CD14-positive monocyte (primary cell): Measurements from ENCODE around the gene DUSP28. TPM values are rescaled to one million over a fixed set of nuclear protein-coding genes. Genes with fewer than 3 reads are reported as not detected.

Source experiments
- DNase-seq, 3 donors: peaks; one replicate each; pipeline ENCODE4 v3.0.0-alpha.2; 2011 to 2022
- H2AFZ ChIP-seq: 2 replicates; pipeline ENCODE4 v1.6.0; 2012; ENCODE audit warnings: mild to moderate bottlenecking, low read depth, low read length, inconsistent platforms; ENCODE audit not compliant: insufficient read depth, poor library complexity, severe bottlenecking
- H3K27ac ChIP-seq, 2 donors: 1 replicate in 1 of 2; 2 replicates in 1 of 2; pipeline ENCODE4 v1.5.1; 2012 to 2013; ENCODE audit warnings: low read length in 2 of 2, control low read depth in 1 of 2, inconsistent platforms in 1 of 2, low read depth in 1 of 2, mild to moderate bottlenecking in 1 of 2
- H3K27me3 ChIP-seq, 2 donors: one replicate each; pipeline versions ENCODE4 v1.6.0 to v1.6.1; 2011 to 2013; ENCODE audit warnings: low read length in 2 of 2; ENCODE audit not compliant: control insufficient read depth in 2 of 2, insufficient read depth in 2 of 2
- H3K36me3 ChIP-seq, 2 donors: replicated peaks in 1 of 2; 1 replicate in 1 of 2; 2 replicates in 1 of 2; pipeline versions ENCODE4 v1.5.1 to v1.6.1; 2012 to 2013; ENCODE audit warnings: low read length in 2 of 2, control low read depth in 1 of 2, inconsistent platforms in 1 of 2, mild to moderate bottlenecking in 1 of 2; ENCODE audit not compliant: insufficient read depth in 2 of 2, control insufficient read depth in 1 of 2
- H3K4me1 ChIP-seq, 2 donors: 1 replicate in 1 of 2; 2 replicates in 1 of 2; pipeline versions ENCODE4 v1.5.1 to v1.6.1; 2012 to 2013; ENCODE audit warnings: low read length in 2 of 2, control low read depth in 1 of 2, inconsistent platforms in 1 of 2, mild to moderate bottlenecking in 1 of 2, moderate library complexity in 1 of 2; ENCODE audit not compliant: insufficient read depth in 2 of 2, control insufficient read depth in 1 of 2
- H3K4me2 ChIP-seq: replicated peaks from 2 replicates; pipeline ENCODE3; 2012; ENCODE audit warnings: low read length, moderate library complexity, mild to moderate bottlenecking; ENCODE audit not compliant: poor library complexity, severe bottlenecking; ENCODE audit errors: extremely low read depth
- H3K4me3 ChIP-seq, 3 experiments: fragments of 200-600 bp in 1 of 3; sonication (generic) in 1 of 3; replicated peaks in 1 of 3; 1 replicate in 2 of 3; 2 replicates in 1 of 3; pipeline ENCODE4 v1.5.1; 2011 to 2013; ENCODE audit warnings: low read length in 3 of 3, mild to moderate bottlenecking in 3 of 3, control low read depth in 2 of 3, low read depth in 2 of 3, inconsistent platforms in 1 of 3, moderate library complexity in 1 of 3
- H3K79me2 ChIP-seq: 2 replicates; pipeline ENCODE4 v1.6.0; 2012; ENCODE audit warnings: mild to moderate bottlenecking, control low read depth, inconsistent platforms, low read length, moderate library complexity; ENCODE audit not compliant: insufficient read depth
- H3K9ac ChIP-seq: 2 replicates; pipeline ENCODE4 v1.6.0; 2017; ENCODE audit warnings: low read length, mild to moderate bottlenecking; ENCODE audit not compliant: insufficient read depth, poor library complexity, severe bottlenecking
- H3K9me3 ChIP-seq, 2 donors: replicated peaks in 1 of 2; 1 replicate in 1 of 2; 2 replicates in 1 of 2; pipeline versions ENCODE4 v1.5.1 to v1.6.1; 2012 to 2013; ENCODE audit warnings: low read length in 2 of 2, control low read depth in 1 of 2; ENCODE audit not compliant: control insufficient read depth in 1 of 2, insufficient read depth in 1 of 2
- H4K20me1 ChIP-seq: 2 replicates; pipeline ENCODE4 v1.6.0; 2012; ENCODE audit warnings: mild to moderate bottlenecking, low read length, control low read depth, moderate library complexity; ENCODE audit not compliant: insufficient read depth
- H3K27ac Mint-ChIP-seq, 7 donors: one replicate each; pipeline ENCODE4 v1.8.0; 2020; ENCODE audit warnings: mild to moderate bottlenecking in 7 of 7, mixed read lengths in 7 of 7, moderate library complexity in 6 of 7, inconsistent platforms in 2 of 7
- H3K27me3 Mint-ChIP-seq, 3 donors: one replicate each; pipeline ENCODE4 v1.8.0; 2021 to 2022; ENCODE audit warnings: low read depth in 3 of 3, mild to moderate bottlenecking in 3 of 3, mixed read lengths in 3 of 3, moderate library complexity in 3 of 3, inconsistent platforms in 1 of 3
- H3K36me3 Mint-ChIP-seq, 2 donors: one replicate each; pipeline ENCODE4 v1.8.0; 2020; ENCODE audit warnings: mixed read lengths in 2 of 2, inconsistent platforms in 1 of 2, mild to moderate bottlenecking in 1 of 2
- H3K4me1 Mint-ChIP-seq: one replicate; pipeline ENCODE4 v1.8.0; 2020; ENCODE audit warnings: mild to moderate bottlenecking, mixed read lengths
- H3K4me3 Mint-ChIP-seq, 2 donors: one replicate each; pipeline ENCODE4 v1.8.0; 2020; ENCODE audit warnings: mild to moderate bottlenecking in 2 of 2, mixed read lengths in 2 of 2, moderate library complexity in 1 of 2
- H3K9me3 Mint-ChIP-seq, 7 donors: one replicate each; pipeline ENCODE4 v1.8.0; 2020 to 2022; ENCODE audit warnings: mixed read lengths in 7 of 7, mild to moderate bottlenecking in 6 of 7, moderate library complexity in 6 of 7, inconsistent platforms in 2 of 7
- CTCF ChIP-seq: fragments of 200-600 bp; IDR thresholded peaks from one replicate; pipeline ENCODE4 v1.8.0; 2022; ENCODE audit warnings: antibody characterized with exemption, mild to moderate bottlenecking
- WGBS: methylation state at CpG from one replicate; pipeline ENCODE4 v1.1.5; 2013; ENCODE audit warnings: missing lambda C conversion rate; ENCODE audit not compliant: insufficient coverage; 5-methylcytosine and 5-hydroxymethylcytosine counted together
- intact Hi-C, 2 donors: fragments of 100-400 bp; cut with micrococcal nuclease; formaldehyde crosslinking; loops; one replicate each; pipeline versions ENCODE4 v1.15.0 to v1.15.1; 2023
- polyA plus RNA-seq, 3 donors: library from polyadenylated mRNA; depleted of rRNA in 1 of 3; unstranded in 2 of 3; stranded (reverse) in 1 of 3; fragments of 300-500 nt in 2 of 3; fragments of >200 nt in 1 of 3; fragmentation: Illumina TruSeq in 2 of 3; gene quantifications; 1 replicate in 2 of 3; 2 replicates in 1 of 3; pipeline ENCODE4 v1.2.3, GENCODE V29; 2012 to 2021

The DUSP28 gene
- polyA plus RNA-seq, 3 donors: 10.8 to 17.7 (median 17.1) TPM

- Mint-ChIP-seq H3K27me3 (peaks cover 0 to 4% (median 0%) of the 10 kb centered on the region in 3 donors), H3K36me3 (peaks cover 32 to 57% of the 10 kb centered on the region in 2 donors), H3K4me3 (no peak overlapping the region), H3K27ac (peak overlapping the region in 1 of 7 donors; percentile 46), H3K9me3 (no peaks in the 10 kb centered on the region), H3K4me1 (peaks cover 9% of the 10 kb centered on the region)
- H2AFZ ChIP-seq: no peak overlapping the region
- no peak overlapping the region for H3K9ac ChIP-seq
- H3K79me2 ChIP-seq: no peaks in the 10 kb centered on the region
- H3K4me2 ChIP-seq: no peak overlapping the region
- no peaks in the 10 kb centered on the region for H3K9me3 ChIP-seq
- peaks cover 9 to 11% of the 10 kb centered on the region in 2 donors for H3K4me1 ChIP-seq
- no peaks in the 10 kb centered on the region for H3K27me3 ChIP-seq
- no peak overlapping the region for H3K4me3 ChIP-seq
- peaks cover 41 to 68% of the 10 kb centered on the region in 2 donors for H3K36me3 ChIP-seq
- no peaks in the 10 kb centered on the region for H4K20me1 ChIP-seq
- intact Hi-C loops: loop anchor here in 1 of 2 donors (10.0 kb wide), 1 partner anchor 64 kb away; no protein-coding TSS in a partner anchor
- no peak for TF ChIP-seq CTCF
- H3K27ac ChIP-seq: no peak overlapping the region
- no peak for DNase-seq
- 94% methylated on average over 16 of the region's 16 CpGs for whole genome bisulfite sequencing
Measured at GRCh38 chr2:240600451-240600961, 40.3 kb downstream of the DUSP28 start.

- peak overlapping the region in 3 of 7 donors; percentile 4 to 63 (median 44) for H3K27ac Mint-ChIP-seq
- no peak overlapping the region for H3K9ac ChIP-seq
- peaks cover 9 to 11% of the 10 kb centered on the region in 2 donors for H3K4me1 ChIP-seq
- H2AFZ ChIP-seq: no peak overlapping the region
- DNase-seq: no peak
- WGBS: 97% methylated on average over 16 of the region's 20 CpGs
- no peaks in the 10 kb centered on the region for H3K9me3 ChIP-seq
- no peak overlapping the region for H3K27ac ChIP-seq
- no peaks in the 10 kb centered on the region for H3K79me2 ChIP-seq
- no peak overlapping the region for H3K4me3 Mint-ChIP-seq
- H3K4me3 ChIP-seq: no peak overlapping the region
- no peaks in the 10 kb centered on the region for H4K20me1 ChIP-seq
- no peaks in the 10 kb centered on the region for H3K27me3 ChIP-seq
- no peak overlapping the region for H3K4me2 ChIP-seq
- peaks cover 0 to 8% (median 2%) of the 10 kb centered on the region in 3 donors for H3K27me3 Mint-ChIP-seq
- intact Hi-C loops: loop anchor here in 1 of 2 donors (10.0 kb wide), 1 partner anchor 64 kb away; no protein-coding TSS in a partner anchor
- peaks cover 9% of the 10 kb centered on the region for H3K4me1 Mint-ChIP-seq
- peaks cover 25 to 49% of the 10 kb centered on the region in 2 donors for H3K36me3 Mint-ChIP-seq
- TF ChIP-seq CTCF: no peak
- peaks cover 34 to 60% of the 10 kb centered on the region in 2 donors for H3K36me3 ChIP-seq
- no peaks in the 10 kb centered on the region for H3K9me3 Mint-ChIP-seq
Measured at GRCh38 chr2:240601061-240601830, 41.1 kb downstream of the DUSP28 start.
